Measurements from ENCODE around the gene ISM2. TPM values are rescaled to one million over a fixed set of nuclear protein-coding genes. Genes with fewer than 3 reads are reported as not detected.
A peak's percentile ranks its signal among the peaks of the same experiment; 100 is the strongest.

The ISM2 gene
- total and polyA plus RNA-seq, 9 of the 15 experiments (the other 6 are each of a cell fraction or from before 2014, with no cell fraction given): 0.08 to 0.11 TPM; not detected in 7

GRCh38 chr14:77457522-77458248 lies 40.9 kb downstream of the ISM2 start, which contains the start of the genes AHSA1 and VIPAS39 (continued):
- TF ChIP-seq ZBTB40 (IDR thresholded peaks at IDR 0.05): peak; percentile 99
- TF ChIP-seq ZBTB40 (CRISPR knock-in tag; IDR thresholded peaks at IDR 0.05): no peak
- no peak for TF ChIP-seq NBN (IDR thresholded peaks at IDR 0.05; ENCODE audit: low read depth)
- peak; percentile 92 for TF ChIP-seq RBFOX2 (IDR thresholded peaks at IDR 0.05; ENCODE audit: low read depth, low read length)
- TF ChIP-seq CBFA2T3 (IDR thresholded peaks at IDR 0.05): no peak
- TF ChIP-seq HDAC8 (tag; IDR thresholded peaks at IDR 0.05): 0 out of 2 replicates have a peak, but pooled peaks have one; percentile 33
- TF ChIP-seq ZNF280B (CRISPR knock-in tag; IDR thresholded peaks at IDR 0.05): no peak
- TF ChIP-seq SAFB (IDR thresholded peaks at IDR 0.05; ENCODE audit: borderline replicate concordance, low read depth, low read length): no peak
- no peak for TF ChIP-seq SIRT6 (IDR thresholded peaks at IDR 0.05; ENCODE audit: low read depth, low read length)
- TF ChIP-seq POLR2H (tag; IDR thresholded peaks at IDR 0.05; ENCODE audit: low read depth): 0 out of 2 replicates have a peak, but pooled peaks have one; percentile 27
- no peak for TF ChIP-seq HBP1 (CRISPR knock-in tag; IDR thresholded peaks at IDR 0.05)
- no peak for TF ChIP-seq ZNF212 (CRISPR knock-in tag; IDR thresholded peaks at IDR 0.05)
- no peak for TF ChIP-seq ZNF23 (CRISPR knock-in tag; IDR thresholded peaks at IDR 0.05)
- TF ChIP-seq MBD1 (CRISPR knock-in tag; IDR thresholded peaks at IDR 0.05): no peak
